M059J (cell line): ENCODE data around the gene TLN1. TPM values are rescaled to one million over a fixed set of nuclear protein-coding genes. Genes with fewer than 3 reads are reported as not detected.

Experiments
- DNase-seq: peaks from one replicate; pipeline ENCODE4 v3.0.0-alpha.2; 2012; ENCODE audit warnings: low read depth
- total RNA-seq: library from RNA; depleted of rRNA; stranded (reverse); fragments of >200 nt; shearing (Covaris generic); gene quantifications from 2 replicates; pipeline ENCODE4 v1.2.3, GENCODE V29; 2014

Gene TLN1
- total RNA-seq, 1 experiment from 2014 or later: 215 TPM

DNA sequence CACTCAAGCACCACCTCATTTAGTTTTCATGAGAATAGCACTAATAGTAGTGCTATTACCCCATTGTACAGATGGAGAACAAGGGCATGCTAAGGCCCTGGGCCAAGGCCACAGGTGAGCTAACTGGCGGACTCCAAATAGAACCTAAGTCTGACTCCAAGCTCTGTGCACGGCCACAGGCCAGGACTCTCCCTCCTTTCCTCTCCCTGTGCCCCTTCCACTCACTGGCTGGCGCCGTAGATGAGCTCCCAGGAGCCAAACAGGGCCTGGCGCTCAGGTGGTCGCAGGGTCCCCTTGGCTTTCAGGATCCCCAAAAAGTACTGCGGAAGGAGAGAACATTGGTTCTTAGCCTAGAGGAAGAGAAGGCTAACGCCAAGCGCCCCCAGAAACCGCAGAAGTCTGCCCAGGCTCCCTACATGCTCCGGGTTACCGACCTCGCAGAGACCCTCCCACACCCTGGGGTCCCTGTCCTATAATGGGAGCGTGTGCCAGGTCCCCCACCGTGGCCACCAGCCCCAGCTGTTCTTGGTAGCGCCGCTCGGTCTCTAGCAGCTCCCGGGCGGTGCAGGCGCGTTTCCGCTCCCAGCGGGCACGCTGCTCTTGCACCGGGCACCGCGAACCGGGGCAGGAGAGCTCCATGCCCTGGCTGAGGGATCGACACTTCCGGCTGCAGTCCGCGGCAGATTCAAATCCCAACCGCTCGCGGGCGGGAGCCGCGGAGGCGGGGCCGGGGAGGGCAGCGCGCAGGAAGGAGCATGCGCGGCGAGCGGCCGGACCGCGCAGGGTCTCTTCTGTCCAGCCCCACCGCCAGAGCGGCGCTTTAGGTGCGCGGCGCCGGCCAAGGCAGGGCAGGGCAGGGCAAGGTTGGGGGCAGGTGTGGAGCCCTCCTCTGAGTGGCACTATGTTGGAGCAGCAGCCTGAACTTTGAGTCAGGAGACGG, 67.2 kb downstream of the TLN1 start, which contains the start of gene ARHGEF39:
Gene ARHGEF39 (minus strand): TSS at position 665 of the 940 bp plus-strand sequence. CDS start 26 bp downstream, at position 639.
- peak; percentile 86 for DNase-seq

DNA sequence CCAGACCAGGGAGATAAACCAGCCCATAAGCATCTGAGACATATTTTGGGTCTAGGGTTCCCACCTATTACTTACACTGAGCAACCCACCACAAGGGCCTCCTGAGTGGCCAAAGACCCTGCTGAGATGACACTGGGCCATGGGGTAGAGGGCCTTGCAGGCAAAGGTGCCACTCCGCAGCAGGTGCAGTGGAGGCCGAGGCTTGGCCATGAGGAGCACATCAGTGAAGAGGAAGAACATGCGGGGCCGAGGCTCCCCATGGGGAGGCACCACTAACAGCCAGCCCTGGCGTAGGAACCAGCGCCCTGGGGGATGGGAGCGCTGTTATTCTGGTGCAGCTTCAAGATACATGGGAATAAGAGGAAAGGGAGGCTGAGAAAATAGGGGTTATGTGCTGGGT, 69.6 kb downstream of the TLN1 start:
- DNase-seq: no peak

DNA sequence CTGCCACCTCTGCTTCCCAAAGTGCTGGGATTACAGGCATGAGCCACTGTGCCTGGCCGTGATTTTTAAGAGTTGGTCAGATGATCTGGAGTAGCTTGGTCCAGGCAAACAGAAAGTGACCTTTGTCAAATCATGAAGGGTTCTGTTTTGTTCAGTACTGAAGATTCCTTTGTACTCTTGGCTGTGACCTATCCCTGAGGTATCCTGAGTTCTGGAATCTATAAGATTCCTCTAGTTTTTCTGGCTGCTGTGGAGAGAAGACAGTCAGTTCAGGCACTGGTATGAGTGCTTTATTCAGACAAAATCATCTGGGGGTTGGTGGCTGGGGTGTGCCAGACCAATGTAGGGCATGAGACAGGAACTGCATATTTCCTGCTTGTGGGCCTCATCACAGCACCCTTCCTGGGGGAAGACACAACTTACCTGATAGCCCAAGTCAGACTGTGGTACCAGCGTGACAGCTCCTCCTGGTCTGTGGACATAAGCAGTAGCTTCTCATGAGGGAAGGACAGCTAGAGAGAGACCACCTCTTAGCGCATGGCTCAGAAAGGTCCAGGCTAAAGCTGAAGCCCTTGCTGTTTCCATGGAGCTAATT, 70.1 kb downstream of the TLN1 start:
- no peak for DNase-seq

DNA sequence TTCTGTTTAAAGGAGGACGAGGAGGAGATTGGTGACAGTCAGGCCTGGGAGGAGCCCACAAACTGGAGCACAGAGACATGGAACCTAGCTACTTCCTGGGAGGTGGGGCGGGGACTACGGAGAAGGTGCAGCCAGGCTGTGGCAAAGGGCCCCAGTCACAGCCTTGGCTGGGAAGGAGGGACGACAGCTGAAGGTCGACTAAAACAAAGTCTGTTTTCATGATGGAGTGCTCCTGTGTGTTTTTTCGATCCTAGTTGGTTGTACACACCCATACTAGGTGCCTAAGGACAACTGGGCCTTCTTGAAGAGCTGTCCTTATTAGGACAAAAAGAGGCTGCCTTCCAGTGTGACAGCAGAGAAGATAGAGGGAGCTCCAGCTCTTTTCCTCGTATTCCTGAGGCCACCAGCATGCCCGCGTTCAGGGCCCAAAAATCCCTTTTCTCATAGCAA, 71.0 kb downstream of the TLN1 start:
- DNase-seq: peak; percentile 64

DNA sequence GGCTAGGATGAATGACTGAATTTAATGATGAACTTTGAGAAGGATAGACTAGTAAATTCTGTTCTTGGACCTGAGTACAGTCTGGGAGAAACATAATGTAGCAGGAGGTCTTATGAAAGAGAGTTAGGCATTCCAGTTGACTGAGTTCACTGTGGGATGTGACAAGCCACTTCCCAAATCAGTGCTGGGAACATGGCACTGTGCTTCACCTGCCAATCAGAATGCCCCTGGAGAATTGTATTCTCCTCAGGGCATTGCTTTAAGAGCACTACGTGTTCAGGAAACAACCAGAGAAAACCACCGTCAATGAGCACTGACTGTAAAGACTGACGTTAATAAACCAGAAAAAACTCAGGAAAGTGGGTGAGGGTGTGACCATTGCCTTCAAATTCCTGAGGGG, 72.7 kb downstream of the TLN1 start:
- DNase-seq: peak; percentile 98

DNA sequence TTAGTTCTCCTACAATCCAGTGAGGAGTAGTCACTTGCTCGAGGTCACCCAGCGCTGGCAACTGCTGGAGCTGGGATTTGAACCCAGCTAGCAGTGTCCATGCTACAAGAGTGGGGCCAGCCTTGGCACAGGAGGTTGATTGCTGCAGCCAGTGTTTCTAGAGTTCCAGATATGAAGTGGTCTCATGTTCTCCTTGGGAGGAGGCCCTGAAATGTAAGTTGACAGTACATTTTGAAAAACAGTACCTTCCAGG, 73.1 kb downstream of the TLN1 start:
- peak; percentile 84 for DNase-seq

DNA sequence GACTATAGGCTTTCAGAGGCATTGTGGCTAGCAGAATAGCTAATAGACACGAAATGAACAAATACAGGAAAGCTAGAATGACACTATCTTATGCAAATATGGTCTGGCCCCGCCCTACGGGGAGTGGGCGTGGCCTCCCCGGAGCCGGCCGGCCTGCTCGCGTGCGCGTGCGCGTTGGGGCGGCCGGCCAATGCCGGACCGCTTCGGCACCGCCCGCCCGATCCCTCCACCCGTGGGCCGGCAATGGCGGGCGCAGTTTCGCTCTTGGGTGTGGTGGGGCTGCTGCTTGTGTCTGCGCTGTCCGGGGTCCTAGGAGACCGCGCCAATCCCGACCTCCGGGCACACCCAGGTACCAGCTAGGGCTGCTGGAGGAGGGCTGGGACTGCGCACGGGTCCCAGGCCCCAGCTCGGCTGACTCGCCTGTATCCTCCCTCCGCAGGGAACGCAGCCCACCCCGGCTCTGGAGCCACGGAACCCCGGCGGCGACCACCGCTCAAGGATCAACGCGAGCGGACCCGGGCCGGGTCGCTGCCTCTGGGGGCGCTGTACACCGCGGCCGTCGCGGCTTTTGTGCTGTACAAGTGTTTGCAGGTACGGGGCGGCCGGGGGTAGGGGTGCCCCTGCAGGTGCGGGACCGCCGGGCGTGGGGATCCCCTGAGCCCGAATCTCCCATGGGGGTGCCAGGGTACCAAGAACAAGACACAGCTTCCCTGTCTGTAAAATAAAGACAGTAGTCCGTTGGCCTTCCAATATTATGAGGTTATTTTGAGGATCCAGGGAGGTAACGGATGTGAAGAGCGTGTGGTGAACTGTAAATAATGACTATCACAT, 73.6 kb downstream of the TLN1 start, which contains the start of gene CCDC107:
Gene CCDC107 (plus strand): TSS at position 156 of the 831 bp plus-strand sequence. CDS start 88 bp downstream, at position 244.
- DNase-seq: peak; percentile 76

DNA sequence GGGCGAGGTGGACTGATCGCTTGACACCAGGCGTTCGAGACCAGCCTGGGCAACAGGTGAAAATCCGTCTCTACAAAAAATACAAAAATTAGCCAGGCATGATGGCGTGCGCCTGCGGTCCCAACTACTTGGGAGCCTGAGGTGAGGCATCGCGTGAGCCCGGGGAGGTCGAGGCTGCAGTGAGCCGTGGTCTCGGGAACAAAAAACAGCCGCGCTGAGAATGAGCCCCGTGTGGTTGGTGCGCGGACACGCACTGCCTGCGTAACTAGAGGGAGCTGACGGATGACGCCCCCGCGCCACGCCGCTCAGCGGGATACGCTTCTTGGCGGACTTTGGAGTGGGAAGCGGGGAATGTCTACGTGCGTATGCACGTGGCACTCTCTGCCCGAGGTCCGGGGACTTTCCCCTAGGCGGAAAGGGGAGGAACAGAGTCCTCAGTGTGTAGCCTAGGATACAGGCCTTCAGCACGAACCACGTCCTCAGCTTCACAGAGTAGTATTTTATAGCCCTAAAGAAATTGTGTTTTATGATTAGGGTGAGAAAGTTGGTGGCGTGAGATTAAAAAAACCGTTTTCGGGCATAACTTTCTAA, 74.4 kb downstream of the TLN1 start, which contains the start of gene RMRP:
Gene RMRP (minus strand): TSS at position 474 of the 591 bp plus-strand sequence.
- peak; percentile 100 for DNase-seq

DNA sequence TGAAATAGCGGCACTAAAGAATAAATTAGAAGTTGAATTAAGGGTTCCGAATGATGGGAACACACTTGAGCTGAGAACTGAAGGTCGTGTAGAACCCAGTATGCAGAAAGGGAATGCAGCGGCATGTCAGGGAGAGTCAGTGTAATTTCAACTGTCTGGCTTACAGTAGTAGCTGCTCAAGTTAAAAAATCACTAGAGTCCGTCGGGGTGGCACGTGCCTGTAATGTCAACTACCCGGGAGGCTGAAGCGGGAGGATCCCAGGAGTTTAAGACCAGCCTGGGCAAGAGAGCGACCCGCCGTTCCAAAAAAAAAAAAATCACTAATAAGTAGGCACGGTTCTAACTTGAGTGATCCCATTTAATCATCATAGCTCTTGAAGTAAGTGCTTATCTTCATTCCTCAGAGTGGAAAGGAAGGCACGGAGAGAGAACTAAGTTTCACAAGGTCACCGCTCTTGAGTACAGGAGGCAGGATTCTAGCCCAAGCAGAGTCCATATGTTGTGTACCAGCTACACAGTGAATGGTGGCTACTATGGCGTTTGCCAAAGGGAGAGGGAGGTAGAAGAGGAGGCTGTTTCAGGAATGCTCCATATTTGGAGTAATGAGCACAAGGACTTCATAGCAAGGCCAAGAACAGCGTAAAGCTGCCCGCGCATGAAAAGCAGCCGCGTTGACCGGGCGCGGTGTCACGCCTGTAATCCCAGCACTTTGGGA, 75.0 kb downstream of the TLN1 start:
- DNase-seq: no peak

DNA sequence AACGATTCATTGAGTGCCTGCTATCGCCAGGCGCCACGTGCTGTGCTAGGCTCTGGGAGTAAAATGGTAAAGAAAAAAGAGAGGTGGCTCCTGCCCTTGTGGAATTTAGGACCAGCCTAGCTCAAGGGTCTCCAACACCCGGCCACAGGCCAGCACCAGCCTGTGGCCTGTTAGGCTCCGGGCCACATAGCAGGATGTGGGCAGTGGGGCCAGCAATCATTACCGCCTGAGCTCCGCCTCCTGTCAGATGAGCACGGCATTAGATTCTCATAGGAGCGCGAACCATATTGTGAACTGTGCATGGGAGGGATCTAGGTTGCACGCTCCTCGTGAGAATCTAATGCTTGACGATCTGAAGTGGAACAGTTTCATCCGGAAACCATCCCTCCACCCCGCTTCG, 75.6 kb downstream of the TLN1 start:
- no peak for DNase-seq

DNA sequence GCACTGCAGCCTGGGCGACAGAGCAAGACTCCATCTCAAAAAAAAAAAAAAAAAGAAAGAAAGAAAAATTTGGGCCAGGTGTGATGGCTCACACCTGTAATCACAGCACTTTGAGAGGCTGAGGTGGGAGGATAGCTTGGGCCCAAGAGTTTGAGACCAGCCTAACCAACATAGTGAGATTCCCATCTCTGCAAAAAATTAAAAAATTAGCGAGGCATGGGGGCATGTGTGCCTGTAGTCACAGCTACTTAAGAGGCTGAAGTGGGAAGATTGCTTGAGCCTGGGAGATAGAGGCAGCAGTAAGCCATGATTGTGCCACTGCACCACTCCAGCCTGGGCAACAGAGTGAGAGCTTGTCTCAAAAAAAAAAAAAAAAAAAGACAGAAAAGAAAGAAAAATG, 78.4 kb downstream of the TLN1 start:
- DNase-seq: no peak

DNA sequence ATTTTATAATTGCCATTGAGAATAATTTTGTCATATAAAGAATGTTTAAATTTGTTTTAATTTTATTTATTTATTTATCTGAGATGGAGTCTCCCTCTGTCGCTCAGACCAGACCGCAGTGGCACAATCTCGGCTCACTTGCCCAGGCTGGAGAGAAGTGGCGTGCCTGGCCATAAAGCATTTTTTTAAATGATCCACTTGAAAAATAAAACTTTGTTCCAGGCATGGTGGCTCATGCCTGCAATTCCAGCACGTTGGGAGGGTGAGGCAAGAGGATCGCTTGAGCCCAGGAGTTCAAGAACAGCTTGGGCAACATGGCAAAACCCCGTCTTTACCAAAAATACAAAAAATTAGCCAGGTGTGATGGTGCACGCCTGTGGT, 79.2 kb downstream of the TLN1 start:
- no peak for DNase-seq

DNA sequence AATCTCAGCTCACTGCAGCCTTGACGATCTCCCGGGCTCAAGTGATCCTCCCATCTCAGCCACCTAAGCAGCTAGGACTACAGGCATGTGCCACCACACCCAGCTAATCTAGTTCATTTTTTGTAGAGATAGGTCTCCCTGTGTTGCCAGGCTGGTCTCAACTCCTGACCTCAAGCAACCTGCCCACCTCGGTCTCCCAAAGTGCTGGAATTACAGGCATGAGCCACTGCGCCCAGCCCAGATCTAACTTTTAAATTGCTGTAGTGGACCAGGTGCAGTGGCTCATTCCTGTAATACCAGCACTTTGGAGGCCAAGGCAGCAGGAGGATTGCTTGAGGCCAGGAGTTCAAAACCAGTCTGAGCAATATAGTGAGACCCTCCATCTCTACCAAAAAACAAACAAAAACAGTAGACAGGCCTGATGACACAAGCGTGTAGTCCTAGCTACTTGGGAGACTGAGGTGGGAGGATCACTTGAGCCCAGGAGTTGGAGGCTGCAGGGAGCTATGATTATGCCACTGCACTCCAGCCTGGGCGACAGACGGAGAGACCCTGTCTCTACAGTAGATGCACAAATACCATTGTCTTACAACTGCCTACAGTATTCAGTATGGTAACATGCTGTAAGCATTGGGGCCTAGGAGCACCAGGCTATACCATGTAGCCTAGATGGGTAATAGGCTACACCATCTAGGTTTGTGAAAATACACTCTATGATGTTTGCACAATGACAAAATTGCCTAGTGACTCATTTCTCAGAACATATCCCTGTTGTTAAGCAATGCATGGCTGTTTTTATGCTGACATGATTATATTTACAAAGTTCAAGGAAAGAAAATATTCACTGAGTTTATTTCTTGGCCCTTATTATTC, 79.8 kb downstream of the TLN1 start:
- DNase-seq: peak; percentile 36

DNA sequence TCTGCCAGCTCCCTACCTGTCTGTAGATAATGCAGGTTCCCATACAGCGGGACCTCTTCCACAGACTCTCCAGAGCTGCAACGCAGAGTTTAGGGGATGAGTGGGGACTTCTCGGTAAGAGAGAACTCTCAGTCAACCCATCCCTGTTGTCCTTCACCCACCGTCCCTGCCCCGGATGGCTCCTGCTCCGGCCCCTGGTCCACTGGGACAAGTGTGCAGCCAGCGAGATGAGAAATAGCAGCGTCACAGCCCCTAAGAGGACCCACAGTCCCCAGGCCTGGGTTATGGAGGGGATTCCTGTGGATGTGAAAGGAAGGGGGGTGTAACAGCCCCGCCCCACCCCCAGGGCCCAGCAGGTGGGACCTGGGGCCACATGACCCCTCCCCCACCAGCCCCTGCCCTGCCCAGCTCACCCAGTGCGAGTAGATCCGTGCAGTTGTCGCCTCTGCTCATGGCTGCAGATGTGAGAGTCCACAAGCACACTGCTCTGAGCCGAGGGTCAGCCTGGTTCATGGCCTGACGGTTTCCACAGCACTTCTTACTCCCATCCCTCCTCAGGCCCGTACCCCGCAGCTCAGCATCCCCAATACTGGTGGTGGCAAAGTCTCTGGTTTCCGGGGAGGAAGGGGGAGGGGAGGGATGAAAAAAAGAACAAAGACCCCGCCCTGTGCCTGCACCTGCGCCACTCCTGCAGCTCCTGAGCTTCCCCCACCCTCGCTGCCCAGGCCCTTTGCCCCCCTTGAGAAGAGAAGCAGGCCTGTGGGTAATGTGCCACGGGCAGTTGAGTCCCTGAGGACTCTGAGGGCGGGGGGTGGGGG, 81.4 kb downstream of the TLN1 start, which contains the start of gene SIT1:
Gene SIT1 (minus strand): TSS at position 591 of the 818 bp plus-strand sequence. CDS start 78 bp downstream, at position 513.
- no peak for DNase-seq

DNA sequence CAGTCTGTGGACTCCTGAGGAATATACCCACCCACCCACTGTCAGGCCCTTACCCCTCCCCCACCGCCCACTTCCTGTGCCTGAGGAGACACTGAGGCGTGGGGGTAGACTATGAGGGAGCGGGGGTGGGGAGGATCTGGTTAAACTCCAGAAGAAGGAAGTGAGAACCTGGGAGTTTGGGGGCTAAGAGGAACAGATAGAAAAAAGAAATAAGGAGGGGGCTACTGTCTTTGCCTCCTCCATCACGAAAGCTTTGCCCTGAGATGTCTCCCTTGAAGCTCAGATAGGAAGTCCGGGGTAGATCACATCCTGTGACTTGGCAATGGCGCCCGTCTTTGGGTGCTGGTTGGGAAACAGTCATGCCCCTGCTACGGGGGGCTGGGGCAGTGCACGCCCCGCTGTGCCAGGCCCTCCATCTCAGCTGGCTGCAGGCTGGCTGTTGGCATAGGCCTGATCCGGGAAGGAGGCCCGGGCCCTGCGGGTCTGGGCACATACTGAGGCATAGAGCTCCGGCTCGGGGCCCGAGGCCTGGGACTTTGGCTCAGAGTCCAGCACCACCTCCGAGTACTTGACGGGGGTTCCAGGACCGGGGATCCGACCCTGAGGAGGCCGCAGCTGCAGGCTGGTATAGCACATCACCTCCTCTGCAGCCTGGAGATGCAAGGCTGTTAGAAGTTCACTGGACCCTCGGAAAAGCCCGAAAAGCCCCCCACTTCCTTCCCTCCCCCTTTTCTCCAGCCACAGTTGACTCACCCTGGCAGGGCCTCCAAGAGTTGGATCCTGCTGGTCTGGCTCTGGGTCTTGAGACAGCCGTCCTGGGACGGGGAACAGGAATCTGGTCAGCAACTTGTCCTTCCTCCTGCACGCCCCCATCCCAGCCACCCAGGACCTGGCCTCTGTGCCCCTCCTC, 82.3 kb downstream of the TLN1 start:
- no peak for DNase-seq
